Activated T-helper 1 cell treated with anti-CD3 and anti-CD28 coated beads, Interleukin-2, amount 50 U/mL, for 16 hours (primary cell): ENCODE measurements around the gene WDR53.
"Not testable (repeated sequence)": the region's sequence is repeated elsewhere in the genome, so short reads cannot be mapped to it uniquely, and the experiment has no call there.

ENCODE experiments used
- DNase-seq, 2 donors: peaks; one replicate each; pipeline ENCODE4 v3.0.0-alpha.2; 2020; ENCODE audit warnings: low read depth in 1 of 2, low spot score in 1 of 2

The WDR53 gene

DNA sequence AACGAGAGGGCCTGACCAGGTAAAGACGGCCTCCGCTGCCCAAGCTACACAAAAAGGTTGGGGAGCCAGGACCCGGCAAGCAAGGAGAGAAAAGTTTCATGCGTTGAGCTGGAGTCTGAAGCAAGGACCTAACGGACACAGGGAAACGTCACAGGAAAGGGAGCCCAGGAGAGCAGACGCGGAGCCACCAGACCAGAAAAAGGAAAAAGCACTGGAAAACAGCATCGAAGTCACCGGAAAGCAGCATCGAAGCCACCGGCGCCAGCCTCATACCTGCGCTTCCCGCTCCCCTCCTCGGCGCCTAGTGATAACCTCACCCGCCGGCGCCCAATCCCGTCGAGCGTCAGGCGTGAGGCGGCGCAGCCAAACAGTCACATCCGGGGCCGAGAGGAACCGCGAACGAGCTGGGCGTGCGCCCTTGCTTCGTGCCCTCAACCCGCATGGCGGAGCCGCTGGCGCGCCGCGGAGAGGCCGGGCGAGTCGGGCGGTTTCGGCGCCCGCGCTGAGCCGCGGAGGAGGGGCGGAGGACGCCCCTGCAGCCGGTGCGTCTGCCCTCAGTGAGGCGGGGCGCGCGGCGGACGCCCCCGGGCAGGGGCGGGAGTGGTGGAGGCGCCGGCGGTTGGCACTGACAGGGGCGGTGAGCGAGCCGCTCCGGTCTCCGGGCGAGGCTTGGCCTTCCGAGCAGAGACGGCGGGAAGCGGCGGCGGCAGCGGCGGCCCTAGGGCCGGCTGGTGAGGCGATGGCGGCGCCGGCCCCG is at the start of gene WDR53, which contains the start of gene FBXO45:
Gene WDR53 (minus strand): TSS at position 309 of the 757 bp plus-strand sequence. CDS start 7,079 bp downstream, outside the sequence.
Gene FBXO45 (plus strand): TSS at position 415 of the 757 bp plus-strand sequence. CDS start 325 bp downstream, at position 740.
- DNase-seq: peak; percentile 89 to 94

DNA sequence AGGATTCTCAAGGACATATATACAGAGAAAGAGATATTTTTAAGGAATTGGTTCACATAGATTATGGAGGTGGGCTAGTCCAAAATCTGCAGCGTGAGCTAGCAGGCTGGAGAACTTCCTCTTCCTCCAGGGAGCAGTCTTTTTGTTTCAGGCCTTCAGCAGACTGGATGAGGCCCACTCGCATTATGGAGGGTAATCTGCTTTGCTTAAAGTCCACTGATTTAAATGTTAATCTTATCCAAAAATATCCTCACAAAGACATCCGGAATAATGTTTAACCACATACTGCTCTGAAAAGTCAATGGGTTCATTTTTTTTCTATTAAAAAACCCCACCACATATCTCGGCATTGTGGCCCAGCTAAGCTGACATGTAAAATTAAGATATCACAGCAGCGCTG is 48.9 kb upstream of the WDR53 start:
- DNase-seq: no peak

DNA sequence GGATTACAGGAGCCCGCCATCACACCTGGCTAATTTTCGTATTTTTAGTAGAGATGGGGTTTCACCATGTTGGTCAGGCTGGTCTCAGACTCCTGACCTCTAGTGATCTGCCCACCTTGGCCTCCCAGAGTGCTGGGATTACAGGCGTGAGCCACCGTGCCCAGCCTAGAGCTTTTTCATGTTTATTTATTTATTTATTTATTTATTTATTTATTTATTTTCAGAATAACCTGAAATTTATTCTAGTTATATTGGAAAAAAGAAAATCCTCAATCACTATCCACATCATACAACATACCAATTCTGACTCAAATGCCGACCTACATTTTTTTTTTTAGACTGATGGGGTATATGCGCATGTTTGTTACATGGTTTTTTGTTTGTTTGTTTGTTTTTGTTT is 46.9 kb upstream of the WDR53 start:
- DNase-seq: not testable (repeated sequence)

- DNase-seq: no peak
Observed at GRCh38 chr3:196611761-196612483, 43.6 kb upstream of the WDR53 start.

DNA sequence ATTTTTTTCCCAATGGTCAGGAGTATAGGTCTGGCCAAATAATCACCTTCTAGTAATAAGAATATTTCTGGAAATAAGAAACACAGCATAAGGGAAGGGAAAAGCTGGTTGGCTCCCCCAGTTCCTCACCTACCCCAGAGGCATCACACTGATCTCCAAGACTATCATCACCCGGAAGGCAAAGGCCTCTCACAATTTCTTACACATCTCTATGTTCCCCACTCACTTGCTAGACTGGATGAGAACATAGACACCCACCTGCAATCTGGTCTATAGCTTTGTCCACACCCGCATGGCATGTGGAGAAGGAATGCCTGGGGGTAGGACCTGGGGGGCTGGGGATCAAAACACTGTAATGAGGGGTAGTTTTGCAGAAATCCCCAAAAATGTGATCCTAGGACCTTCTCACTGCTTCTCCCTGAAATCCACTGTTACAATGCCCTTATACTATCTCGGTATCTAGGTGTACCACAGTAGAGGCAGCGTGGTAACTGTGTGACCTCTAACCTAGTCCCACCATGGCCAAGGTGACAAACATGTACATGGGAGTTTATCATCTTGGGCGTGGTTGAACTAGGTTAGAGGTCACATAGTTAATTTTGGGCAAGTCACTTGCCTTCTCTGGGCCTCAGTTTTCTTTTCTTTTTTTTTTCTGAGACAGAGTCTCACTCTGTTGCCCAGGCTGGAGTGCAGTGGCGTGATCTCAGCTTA is 41.6 kb upstream of the WDR53 start:
- DNase-seq: no peak

GRCh38 chr3:196609343-196609775 is 41.0 kb upstream of the WDR53 start:
- DNase-seq: peak; percentile 88 to 95

- DNase-seq: no peak
Observed at GRCh38 chr3:196608693-196609092, 40.3 kb upstream of the WDR53 start.

GRCh38 chr3:196604548-196604947 is 36.2 kb upstream of the WDR53 start:
- no peak for DNase-seq

DNA sequence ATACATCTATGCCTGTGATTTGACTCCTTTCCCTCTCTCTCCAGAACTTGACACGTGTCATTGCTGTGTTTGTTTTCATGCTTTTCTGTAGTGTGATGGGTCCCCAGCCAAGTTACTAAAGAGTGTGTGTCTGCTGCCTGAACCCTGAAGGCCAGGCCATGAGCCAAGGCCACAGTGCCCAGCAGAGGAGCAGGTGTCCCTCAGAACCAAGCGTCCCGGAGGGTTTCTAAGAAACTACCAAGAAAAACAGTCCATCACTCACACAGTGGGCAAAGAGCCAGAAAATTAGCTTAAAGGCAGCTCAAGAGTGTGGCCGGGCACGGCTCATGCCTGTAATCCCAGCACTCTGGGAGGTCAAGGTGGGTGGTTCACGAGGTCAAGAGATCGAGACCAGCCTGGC is 35.3 kb upstream of the WDR53 start:
- no peak for DNase-seq

DNA sequence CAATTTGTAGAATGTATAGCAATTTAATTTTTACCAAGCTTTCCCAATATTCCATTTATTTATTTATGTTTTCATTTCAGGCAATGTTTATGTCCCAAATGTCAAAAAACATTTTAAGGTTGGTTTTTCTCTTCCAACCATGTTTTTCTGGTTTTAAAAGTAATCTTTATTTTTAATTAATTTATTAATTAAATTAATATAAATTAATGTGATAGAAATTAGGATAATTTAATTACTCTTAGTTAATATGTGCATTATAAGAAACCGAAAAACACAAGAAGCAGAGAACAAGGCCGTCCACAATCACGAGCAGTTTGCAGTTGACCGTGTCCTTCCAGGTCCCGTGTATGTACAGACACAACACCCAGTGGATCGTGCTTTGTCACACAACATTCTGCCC is 34.3 kb upstream of the WDR53 start:
- no peak for DNase-seq

DNA sequence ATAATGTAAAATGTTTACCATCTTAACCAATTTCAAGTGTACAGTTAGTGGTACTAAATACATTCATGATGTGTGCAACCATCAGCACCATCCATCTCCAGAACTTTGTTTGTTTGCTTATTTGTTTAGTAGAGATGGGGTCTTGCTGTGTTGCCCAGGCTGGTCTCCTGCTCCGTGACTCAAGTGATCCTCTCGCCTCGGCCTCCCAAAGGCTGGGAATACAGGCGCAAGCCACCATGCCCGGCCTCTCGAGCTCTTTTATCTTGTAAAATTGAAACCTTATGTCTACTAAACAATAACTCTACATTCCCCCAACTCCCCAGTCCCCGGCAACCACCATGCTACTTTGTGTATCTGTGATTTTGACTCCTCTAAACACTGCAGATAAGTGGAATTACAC is 32.0 kb upstream of the WDR53 start:
- DNase-seq: no peak

DNA sequence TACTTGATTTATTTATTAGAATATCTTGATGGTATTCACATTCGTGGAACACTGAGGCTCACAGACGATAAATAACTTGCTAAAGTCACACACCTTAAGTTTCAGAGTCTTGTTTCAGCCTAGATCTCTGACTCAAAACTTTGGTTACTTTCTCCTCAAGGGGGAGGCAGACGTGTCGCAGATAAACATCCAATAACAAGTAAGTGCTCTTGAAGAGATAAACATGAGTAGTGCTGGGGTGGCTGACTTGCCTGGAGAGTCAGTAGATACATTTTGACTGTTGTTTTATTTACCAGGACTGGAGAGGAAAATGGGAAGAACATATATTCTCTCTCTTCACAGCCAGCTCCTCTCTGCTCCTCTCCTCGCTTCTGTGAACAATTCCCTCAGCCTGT is 31.4 kb upstream of the WDR53 start:
- DNase-seq: no peak

DNA sequence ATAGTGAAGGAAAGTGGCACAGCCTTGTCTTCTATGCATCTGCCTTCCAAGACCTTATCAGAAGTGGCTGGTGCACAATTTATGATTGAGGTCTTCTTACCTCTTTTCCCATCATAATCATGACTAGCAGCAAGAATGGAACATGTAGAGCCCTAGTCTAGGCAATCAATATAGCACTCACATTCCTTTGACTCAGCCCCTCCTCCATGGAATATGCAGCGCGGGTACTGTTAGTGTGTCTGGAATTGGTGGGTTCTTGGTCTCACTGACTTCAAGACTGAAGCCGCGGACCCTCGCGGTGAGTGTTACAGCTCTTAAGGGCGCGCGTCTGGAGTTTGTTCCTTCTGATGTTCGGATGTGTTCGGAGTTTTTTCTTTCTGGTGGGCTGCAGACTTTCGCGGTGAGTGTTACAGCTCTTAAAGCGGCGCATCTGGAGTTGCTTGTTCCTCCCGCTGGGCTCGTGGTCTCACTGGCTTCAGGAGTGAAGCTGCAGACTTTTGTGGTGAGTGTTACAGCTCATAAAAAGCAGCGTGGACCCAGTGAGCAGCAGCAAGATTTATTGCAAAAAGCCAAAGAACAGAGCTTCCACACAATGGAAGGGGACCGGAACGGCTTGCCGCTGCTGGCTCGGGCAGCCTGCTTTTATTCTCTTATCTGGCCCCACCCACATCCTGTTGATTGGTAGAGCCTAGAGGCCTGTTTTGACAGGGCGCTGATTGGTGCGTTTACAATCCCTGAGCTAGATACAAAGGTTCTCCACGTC is 29.8 kb upstream of the WDR53 start:
- DNase-seq: not testable (repeated sequence)

DNA sequence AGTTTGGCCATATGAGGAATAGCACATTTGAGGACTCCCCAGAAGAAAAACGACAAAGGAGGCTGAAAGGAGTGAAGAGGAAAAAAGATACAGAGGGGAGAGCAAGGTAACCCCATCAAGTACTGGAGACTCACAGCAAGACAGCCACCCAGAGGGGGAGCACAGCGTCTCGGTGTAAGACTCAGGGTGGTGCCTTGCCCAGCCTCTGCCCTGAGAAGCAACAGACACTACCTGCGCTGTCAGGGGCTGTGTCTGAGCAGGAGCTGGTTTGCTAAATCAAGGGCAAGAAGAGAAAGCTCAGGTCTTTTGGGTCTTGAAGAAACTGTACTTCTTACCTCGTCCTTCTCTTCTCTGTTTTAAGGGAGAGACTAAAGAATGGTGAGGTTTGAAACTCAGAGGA is 28.0 kb upstream of the WDR53 start:
- DNase-seq: no peak

GRCh38 chr3:196590279-196590678 is 21.9 kb upstream of the WDR53 start:
- no peak for DNase-seq

GRCh38 chr3:196585044-196585757 is 16.8 kb upstream of the WDR53 start:
- DNase-seq: no peak

DNA sequence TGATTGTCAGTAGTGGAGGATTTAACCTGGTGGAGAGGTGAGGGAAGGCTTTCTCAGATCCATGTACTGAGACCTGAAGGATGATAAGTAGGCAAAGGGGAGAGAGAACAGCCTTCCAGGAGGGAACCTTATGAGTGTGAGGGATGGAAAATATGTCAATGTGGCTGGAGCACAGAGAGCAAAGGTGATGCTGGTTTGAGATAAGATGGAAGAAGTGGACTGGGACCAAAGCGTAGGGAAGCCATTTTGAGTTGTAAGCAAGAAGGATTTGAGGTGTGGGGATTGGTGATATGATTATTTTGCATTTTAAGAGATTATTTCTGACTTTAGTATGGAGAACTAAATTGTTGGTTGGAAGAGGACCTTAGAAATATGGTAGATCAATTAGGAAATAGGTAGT is 4.0 kb upstream of the WDR53 start:
- DNase-seq: no peak

GRCh38 chr3:196570332-196570731 is 2.0 kb upstream of the WDR53 start:
- DNase-seq: not testable (repeated sequence)

DNA sequence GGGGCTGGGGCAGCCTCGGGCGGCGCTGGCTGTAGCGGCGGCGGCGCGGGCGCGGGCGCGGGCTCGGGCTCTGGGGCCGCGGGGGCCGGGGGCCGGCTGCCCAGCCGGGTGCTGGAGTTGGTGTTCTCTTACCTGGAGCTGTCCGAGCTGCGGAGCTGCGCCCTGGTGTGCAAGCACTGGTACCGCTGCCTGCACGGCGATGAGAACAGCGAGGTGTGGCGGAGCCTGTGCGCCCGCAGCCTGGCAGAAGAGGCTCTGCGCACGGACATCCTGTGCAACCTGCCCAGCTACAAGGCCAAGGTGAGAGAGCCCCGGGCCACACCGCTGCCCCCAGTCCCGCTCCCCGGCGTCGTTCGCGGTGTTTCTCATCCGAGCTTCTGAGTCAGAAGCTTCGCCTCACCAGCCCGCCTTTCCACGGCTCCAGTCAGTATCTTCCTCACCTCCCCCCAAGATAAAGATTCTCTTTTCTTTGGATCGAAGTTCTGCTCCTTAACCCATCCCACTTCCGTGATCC is 706 bp upstream of the WDR53 start:
- peak; percentile 24 to 32 for DNase-seq

DNA sequence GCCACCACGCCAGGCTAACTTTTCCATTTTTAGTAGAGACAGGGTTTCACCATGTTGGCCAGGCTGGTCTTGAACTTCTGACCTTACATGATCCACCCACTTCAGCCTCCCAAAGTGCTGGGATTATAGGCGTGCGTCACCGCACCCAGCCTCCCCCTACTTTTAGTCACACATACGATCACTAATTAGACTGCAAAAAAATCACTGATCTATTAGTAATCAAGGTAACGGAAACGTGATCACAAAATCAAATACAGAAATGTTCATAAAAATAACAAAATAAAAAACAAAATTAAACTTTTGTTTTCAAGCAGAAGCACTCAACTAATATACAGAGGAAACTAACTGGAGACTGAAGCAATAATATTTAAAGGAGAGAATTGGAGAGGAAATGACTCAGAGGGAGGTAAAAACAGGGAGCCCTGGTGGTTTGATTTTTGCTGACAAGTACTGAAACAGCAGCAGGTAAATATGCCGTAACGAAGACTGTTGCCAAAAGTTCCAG is 4.6 kb downstream of the WDR53 start:
- DNase-seq: peak in 1 of 2 donors; percentile 6
